PC-3 (cell line): ENCODE data around the gene ZBTB11.

ENCODE experiments used
- CTCF ChIP-seq: fragments of 300-600 bp; sonication (generic); conservative IDR thresholded peaks from 2 replicates; pipeline ENCODE4 v1.5.1; 2017; ENCODE audit warnings: antibody characterized with exemption, low read depth, mild to moderate bottlenecking, low read length
- EZH2phosphoT487 ChIP-seq: fragments of 300-600 bp; sonication (generic); IDR thresholded peaks from 2 replicates; pipeline ENCODE4 v1.6.1; 2018; ENCODE audit warnings: mild to moderate bottlenecking, antibody characterized with exemption, low read length, borderline replicate concordance

- TF ChIP-seq CTCF, result no peak
- TF ChIP-seq EZH2phosphoT487, result no peak
These were observed 9.1 kb downstream of the ZBTB11 start for GRCh38 chr3:101667844-101668243.
